ENCODE data around the gene DNAJB11.

DNA sequence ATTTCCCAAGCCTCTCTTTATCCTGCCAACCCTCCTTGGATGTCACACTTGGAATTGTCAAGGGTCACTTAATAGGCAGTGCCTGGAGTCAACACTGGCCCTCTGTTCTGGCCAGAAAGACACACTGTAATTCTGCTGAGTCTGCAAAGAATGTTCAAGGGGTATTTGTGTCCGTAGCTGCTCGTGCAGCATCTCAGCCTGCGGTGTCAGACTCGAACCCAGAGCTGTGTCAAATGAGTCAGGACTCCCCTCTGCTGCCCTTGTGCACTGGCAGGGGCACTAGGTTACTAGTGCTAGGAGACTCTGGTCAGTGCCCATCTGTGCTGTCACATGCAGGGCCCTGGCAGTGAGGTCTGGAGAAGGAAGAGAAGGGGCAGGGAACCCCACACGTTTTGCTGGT, 41.5 kb downstream of the DNAJB11 start:
- no peak for TF ChIP-seq EP300 (IDR thresholded peaks at IDR 0.05)
- TF ChIP-seq POLR2A (IDR thresholded peaks at IDR 0.05) = no peak

Data from tibial nerve (tissue), 3 donors.